Measurements from ENCODE around the gene WDFY2.

The WDFY2 gene

DNA sequence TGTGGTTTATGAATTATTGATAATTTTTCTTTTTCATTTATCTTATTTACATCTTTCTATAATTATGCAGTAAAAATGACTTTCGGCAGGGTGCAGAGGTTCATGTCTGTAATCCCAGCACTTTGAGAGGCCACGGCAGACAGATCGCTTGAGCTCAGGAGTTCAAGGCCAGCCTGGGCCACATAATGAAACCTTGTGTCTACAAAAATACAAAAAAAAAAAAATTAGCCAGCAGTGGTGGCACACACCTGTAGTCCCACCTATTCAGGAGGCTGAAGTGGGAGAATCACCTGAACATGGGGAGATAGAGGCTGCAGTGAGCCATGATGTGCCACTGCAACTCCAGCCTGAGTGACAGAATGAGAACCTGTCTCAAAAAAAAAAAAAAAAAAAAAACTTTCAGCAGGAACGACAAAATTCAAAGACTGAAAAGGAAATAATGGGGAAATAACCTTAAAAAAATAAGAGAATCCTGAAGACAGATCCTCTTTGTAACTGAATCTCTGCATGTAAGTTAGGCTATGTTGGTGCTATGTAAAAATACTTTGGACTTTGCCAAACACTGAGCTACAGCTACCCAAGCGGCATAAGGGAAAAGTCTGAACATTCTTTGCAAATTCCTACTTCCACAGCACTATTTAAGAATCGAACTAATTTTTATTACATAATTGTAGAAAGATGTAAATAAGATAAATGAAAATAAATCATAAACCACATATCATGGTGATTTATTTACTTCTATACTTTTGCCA is 36.7 kb upstream of the WDFY2 start:
- no peak for DNase-seq (ENCODE audit: low read depth)
- TF ChIP-seq, protein P1, sequence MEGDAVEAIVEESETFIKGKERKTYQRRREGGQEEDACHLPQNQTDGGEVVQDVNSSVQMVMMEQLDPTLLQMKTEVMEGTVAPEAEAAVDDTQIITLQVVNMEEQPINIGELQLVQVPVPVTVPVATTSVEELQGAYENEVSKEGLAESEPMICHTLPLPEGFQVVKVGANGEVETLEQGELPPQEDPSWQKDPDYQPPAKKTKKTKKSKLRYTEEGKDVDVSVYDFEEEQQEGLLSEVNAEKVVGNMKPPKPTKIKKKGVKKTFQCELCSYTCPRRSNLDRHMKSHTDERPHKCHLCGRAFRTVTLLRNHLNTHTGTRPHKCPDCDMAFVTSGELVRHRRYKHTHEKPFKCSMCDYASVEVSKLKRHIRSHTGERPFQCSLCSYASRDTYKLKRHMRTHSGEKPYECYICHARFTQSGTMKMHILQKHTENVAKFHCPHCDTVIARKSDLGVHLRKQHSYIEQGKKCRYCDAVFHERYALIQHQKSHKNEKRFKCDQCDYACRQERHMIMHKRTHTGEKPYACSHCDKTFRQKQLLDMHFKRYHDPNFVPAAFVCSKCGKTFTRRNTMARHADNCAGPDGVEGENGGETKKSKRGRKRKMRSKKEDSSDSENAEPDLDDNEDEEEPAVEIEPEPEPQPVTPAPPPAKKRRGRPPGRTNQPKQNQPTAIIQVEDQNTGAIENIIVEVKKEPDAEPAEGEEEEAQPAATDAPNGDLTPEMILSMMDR (conservative IDR thresholded peaks at IDR 0.05; ENCODE audit: low read depth, low read length), result no peak
- H3K4me3 ChIP-seq (ENCODE audit: low read length), result no peak overlapping the region

DNA sequence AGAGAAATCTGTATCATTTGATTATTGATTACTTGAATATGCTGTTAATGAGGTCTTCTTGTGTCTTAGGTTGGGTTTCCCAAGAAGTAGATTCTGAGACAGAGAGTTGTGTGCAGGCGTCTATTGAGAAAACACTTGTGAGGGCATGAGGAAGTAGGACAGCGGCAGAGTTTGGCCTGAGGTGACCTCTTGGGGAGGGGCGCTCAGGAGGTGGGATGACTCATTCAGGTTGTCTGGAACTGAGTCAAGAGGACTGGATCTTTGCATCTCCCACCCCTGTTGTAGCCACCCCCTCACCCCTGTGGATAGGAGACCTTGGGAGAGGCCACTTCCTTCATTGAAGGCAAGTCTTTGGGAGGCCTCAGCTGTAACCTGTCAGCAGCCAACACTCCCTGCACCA is 35.2 kb upstream of the WDFY2 start:
- no peak overlapping the region for H3K4me3 ChIP-seq (ENCODE audit: low read length)
- DNase-seq (ENCODE audit: low read depth), result no peak
- TF ChIP-seq, protein P1 (conservative IDR thresholded peaks at IDR 0.05; ENCODE audit: low read depth, low read length), result no peak

DNA sequence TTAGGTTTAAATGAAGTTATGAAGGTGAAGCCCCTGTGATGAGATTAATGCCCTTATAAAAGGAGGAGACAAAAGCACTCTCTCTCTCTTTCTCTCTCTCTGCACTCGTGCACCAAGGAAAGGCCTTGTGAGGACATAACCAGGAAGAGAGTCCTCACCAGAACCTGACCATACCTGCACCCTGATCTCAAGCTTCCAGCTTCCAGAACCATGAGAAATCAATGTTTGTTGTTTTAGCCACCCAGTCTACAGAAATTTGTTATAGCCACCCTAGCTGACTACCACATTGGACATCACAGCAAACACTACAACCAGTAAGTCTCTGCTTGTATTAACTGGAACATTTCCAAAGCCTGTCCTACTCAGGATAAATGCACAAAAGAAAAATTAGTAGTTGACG is 34.7 kb upstream of the WDFY2 start:
- TF ChIP-seq, protein P1 (conservative IDR thresholded peaks at IDR 0.05; ENCODE audit: low read depth, low read length), result no peak
- DNase-seq (ENCODE audit: low read depth), result no peak
- H3K4me3 ChIP-seq (ENCODE audit: low read length), result no peak overlapping the region

DNA sequence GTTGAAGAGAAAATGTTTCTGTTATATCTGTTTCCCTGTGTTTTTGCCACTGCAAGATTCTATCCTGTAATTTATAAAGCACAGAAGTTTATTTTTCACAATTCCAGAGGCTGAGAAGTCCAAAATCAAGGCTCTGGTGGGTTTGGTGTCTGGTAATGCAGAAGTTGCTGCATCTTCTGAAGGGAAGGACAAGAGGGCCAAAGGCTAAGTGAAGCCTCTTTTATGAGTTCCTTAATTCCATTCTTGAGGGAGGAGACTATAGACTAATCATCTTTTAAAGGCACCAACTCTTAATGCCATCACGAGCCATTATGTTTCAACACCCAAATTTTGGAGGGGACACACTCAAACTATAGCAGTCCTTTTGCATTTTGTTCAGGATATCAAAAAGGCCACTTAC is 34.1 kb upstream of the WDFY2 start:
- H3K4me3 ChIP-seq (ENCODE audit: low read length), result no peak overlapping the region
- no peak for DNase-seq (ENCODE audit: low read depth)
- TF ChIP-seq, protein P1 (conservative IDR thresholded peaks at IDR 0.05; ENCODE audit: low read depth, low read length), result no peak

DNA sequence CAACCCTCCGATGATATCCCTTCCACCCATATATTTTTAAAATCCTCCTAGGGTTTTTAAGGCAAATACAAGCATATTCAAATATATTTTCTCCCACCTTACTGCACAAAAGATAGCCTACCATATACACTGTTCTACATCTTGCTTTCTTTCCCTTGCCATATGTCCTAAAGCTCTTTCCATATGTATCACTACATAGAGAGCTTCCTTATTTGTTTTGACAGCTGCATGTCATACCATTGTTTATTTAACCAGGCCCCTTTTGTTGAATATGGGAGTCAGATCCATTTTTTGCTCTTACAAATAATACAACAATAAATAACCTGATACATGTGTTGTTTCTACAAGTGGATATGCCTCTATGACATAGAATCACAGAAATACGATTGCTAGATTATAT is 32.8 kb upstream of the WDFY2 start:
- TF ChIP-seq, protein P1 (conservative IDR thresholded peaks at IDR 0.05; ENCODE audit: low read depth, low read length), result no peak
- H3K4me3 ChIP-seq (ENCODE audit: low read length), result no peak overlapping the region
- DNase-seq (ENCODE audit: low read depth), result no peak

DNA sequence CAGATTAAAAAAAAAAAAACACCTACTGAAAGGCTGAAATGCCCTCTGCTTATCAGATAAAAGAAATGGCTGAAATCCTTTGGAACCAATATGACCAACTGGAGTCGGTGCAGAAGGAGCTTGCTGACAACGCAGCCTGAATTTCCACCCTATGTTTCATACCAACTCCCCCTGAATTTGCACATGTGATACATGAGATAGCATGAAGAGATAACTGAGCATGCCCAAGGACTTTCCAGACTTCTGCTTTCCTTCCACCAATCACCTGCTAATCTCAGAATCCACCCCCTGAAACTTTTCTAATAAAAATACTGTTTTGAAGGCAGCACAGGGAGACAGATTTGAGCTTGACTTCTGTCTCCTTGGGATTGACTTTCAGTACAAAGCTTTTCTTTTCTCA is 32.2 kb upstream of the WDFY2 start:
- TF ChIP-seq, protein P1 (conservative IDR thresholded peaks at IDR 0.05; ENCODE audit: low read depth, low read length), result no peak
- DNase-seq (ENCODE audit: low read depth), result no peak
- no peak overlapping the region for H3K4me3 ChIP-seq (ENCODE audit: low read length)

DNA sequence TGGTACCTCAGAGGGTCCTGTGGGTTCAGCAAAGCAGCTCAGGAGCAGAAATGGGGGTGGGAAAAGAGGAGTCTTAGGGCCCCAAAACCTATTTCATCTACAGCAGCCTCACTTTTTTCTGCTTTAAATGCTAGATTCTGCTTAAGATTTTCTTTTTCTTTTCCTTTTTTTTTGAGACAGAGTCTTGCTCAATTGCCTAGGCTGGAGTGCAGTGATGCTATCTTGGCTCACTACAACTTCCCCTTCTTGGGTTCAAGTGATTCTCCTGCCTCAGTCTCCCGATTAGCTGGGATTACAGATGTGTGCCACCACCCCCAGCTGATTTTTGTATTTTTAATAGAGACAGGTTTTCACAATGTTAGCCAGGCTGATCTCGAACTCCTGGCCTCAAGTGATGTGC is 30.7 kb upstream of the WDFY2 start:
- H3K4me3 ChIP-seq (ENCODE audit: low read length), result no peak overlapping the region
- TF ChIP-seq, protein P1 (conservative IDR thresholded peaks at IDR 0.05; ENCODE audit: low read depth, low read length), result no peak
- DNase-seq (ENCODE audit: low read depth), result no peak
